GM12874 (cell line): Measurements from ENCODE around the gene INCA1.

Experiments
- TF ChIP-seq, protein P1 (sequence below): IDR thresholded peaks from 2 replicates; pipeline ENCODE4 v1.5.1; 2011; ENCODE audit warnings: low read depth, mild to moderate bottlenecking, control low read depth, low read length, moderate library complexity; ENCODE audit not compliant: insufficient read depth

The INCA1 gene

DNA sequence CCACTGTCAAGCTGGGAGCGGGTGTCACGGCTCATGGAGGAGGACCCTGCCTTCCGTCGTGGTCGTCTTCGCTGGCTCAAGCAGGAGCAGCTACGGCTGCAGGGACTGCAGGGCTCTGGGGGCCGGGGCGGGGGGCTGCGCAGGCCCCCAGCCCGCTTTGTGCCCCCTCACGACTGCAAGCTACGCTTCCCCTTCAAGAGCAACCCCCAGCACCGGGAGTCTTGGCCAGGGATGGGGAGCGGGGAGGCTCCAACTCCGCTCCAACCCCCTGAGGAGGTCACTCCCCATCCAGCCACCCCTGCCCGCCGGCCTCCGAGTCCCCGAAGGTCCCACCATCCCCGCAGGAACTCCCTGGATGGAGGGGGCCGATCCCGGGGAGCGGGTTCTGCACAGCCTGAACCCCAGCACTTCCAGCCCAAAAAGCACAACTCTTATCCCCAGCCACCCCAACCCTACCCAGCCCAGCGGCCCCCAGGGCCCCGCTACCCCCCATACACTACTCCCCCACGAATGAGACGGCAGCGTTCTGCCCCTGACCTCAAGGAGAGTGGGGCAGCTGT, 26.3 kb upstream of the INCA1 start:
- TF ChIP-seq, protein P1, sequence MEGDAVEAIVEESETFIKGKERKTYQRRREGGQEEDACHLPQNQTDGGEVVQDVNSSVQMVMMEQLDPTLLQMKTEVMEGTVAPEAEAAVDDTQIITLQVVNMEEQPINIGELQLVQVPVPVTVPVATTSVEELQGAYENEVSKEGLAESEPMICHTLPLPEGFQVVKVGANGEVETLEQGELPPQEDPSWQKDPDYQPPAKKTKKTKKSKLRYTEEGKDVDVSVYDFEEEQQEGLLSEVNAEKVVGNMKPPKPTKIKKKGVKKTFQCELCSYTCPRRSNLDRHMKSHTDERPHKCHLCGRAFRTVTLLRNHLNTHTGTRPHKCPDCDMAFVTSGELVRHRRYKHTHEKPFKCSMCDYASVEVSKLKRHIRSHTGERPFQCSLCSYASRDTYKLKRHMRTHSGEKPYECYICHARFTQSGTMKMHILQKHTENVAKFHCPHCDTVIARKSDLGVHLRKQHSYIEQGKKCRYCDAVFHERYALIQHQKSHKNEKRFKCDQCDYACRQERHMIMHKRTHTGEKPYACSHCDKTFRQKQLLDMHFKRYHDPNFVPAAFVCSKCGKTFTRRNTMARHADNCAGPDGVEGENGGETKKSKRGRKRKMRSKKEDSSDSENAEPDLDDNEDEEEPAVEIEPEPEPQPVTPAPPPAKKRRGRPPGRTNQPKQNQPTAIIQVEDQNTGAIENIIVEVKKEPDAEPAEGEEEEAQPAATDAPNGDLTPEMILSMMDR, result no peak

DNA sequence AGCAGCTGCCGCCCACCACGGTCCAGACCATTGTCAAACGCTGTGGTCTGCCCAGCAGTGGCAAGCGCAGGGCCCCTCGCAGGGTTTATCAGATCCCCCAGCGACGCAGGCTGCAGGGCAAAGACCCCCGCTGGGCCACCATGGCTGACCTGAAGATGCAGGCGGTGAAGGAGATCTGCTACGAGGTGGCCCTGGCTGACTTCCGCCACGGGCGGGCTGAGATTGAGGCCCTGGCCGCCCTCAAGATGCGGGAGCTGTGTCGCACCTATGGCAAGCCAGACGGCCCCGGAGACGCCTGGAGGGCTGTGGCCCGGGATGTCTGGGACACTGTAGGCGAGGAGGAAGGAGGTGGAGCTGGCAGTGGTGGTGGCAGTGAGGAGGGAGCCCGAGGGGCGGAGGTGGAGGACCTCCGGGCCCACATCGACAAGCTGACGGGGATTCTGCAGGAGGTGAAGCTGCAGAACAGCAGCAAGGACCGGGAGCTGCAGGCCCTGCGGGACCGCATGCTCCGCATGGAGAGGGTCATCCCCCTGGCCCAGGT, 24.9 kb upstream of the INCA1 start:
- TF ChIP-seq, protein P1, result no peak

DNA sequence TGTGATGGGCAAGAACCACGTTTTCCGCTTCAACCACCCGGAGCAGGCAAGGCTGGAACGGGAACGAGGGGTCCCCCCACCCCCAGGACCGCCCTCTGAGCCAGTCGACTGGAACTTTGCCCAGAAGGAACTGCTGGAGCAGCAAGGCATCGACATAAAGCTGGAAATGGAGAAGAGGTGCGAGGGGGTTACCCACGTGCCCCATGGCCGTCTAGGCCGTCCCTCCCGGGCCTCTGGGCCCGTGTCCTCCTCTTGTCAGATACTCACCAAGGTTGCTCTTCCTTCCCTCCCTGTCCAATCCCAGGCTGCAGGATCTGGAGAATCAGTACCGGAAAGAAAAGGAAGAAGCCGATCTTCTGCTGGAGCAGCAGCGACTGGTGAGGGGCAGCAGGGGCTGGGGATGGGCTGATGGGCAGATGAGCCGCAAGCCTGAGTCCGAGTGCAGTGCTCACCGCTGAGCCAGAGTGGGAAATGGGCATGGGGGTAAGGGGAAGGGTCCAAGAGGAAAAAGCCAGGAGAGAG, 23.2 kb upstream of the INCA1 start:
- TF ChIP-seq, protein P1, result no peak

DNA sequence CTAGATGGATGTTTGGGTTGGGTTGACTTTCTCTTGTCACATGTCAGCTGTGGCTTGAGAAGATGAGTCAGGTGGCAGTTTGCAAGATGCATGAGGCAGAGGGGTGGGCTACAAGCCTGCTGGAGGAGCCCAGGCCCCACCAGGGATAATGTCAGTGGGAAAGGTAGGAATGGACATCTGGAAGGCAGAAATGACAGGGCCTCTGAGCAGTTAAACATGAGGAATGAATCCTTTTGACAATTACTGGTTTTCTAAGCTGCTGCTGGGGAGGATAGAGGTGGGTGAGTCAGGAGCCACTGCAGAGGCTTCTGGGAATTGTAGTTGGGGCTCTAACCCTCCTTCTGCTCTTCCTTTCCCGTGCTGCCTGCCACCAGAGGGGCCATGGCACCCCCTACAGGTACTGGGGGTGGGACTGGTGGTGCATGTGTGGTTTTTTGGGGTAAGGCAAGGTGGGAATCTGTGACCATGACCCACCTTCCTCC, 22.2 kb upstream of the INCA1 start:
- TF ChIP-seq, protein P1, result peak; percentile 48

DNA sequence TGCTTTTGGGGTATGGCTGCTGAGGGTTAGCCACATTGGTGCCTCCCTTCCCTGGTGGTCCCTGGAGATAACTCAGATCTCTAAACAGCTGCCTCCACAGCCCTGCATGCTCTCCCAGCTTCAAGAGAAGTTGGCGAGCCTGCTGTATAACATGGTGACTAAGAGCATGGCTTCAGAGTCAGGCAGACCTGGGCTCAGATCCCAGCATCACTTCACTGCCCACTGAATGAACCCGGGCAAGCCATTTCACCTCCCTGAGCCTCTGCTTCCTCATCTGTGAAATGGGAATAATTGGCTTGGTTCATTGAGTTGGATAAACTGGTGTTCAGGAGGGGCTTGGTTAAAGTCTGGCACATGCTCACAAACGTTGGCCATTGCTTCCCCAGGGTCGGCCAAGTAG, 17.0 kb upstream of the INCA1 start:
- TF ChIP-seq, protein P1, result no peak

DNA sequence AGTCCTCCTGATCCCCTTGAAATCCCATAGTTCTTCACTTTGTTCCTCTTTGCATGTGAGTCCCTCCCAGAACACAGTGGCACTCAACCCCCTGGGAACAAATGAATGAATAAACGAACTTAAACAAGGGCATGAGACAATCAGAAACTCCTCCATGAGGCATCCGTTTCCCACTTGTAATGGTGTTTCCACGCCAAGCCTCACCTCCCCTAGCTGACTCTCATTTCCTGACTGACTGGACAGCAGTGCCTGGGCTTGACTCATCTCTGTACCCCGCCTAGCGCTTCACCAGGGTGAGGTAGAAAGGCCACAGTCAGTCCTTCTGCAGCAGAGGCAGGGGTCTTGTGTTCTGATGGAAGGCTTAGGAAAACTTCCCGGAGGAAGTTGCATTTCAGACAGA, 14.6 kb upstream of the INCA1 start:
- TF ChIP-seq, protein P1, result no peak

DNA sequence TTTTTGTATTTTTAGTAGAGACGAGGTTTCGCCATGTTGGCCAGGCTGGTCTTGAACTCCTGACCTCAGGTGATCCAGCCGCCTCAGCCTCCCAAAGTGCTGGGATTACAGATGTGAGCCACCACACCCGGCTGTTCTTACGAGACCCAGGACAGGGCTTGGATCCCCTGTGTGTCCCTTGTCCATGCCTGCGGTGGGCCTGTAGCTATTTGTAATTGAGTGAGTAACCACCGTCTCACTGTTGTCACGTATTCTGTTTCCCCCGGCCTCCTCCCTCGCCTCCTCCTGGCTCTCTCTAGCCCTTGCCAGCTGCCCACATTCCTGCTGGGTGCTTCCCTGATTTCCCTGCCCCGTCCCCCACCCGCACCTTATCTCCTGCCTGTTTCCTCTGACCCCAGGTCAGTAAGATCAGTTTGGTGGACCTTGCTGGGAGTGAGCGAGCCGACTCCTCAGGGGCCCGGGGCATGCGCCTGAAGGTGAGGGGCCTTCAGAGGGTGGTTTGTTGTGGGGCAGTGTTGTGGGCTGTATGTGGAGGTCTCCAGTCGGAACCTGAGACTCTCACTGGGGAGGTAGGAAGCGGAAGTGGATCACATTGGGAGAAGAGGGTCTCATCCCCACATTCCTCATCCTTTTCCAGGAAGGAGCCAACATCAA, 6.0 kb upstream of the INCA1 start:
- TF ChIP-seq, protein P1, result no peak
